Amniotic stem cell (primary cell): ENCODE data around the gene KRT2.

Source experiments
- DNase-seq: peaks from one replicate; lab custom pipeline; 2025; lab: John Stamatoyannopoulos, UW

KRT2 gene

DNA sequence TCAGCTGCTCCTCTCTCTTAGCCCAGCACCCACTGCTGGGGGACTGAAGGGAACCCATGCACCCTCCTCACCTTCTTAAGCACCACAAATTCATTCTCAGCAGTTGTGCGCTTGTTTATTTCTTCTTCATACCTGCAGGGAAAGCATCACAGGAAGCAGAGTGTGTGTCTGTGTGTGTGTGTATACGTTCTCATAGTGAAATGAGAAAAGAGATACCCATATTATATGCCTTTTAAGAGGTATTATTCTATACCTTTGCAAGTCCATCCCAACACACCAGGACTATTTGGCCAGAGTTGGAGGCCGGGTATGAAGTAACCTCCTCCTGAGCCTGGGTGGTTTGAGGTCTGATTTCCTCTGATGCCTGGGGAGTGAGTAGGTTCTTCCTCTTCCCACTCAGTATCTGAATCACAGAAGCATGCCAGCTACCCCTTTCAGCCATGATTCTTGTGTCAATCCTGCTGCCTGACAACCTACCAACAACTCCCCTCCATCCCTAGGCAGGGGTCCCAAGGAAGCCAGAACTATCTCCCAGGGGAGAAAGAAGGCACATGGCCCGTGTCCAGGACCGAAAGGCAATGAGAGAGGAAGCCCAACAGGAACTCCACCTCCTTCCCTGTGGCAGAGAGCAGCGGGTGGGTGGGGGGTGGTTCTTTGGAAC is 36.7 kb downstream of the KRT2 start:
- no peak for DNase-seq

DNA sequence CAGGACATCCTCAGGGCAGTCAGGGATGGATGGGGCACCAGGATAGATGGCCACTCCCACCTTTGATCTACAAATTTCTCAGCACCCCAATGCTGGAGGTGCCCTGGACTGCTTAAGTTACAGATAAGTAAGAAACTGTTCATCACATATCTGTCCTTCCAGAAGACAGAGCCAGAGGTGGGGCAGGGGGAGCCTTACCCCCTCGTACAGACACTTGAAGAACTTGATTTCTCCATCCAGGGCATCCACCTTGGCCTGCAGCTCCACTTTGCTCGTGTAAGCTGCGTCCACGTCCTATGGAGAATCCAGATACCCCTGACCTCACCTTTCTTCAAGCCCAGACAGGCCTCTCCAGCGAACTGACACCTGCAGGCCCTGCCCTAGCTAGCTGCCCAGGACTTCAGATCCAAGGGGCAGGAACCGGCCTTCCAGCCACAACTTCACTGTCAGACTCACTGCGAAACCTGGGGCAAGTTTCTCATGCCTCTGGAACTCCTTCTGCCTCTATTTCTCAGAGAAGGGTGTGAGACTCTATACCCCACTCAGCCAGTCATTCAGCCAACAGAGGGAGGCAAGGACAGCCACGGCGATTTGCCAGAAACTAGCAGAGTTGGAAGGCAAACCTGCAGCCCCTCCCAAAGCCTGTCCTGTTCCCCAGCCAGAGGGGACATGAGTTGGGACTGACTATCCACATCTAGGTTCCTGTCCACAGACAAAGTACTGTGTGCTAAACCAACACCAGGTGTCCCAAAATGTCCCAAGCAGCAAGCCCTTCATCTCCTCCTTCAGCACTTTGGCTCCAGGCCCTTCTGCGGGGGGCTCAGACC is 37.4 kb downstream of the KRT2 start:
- no peak for DNase-seq

DNA sequence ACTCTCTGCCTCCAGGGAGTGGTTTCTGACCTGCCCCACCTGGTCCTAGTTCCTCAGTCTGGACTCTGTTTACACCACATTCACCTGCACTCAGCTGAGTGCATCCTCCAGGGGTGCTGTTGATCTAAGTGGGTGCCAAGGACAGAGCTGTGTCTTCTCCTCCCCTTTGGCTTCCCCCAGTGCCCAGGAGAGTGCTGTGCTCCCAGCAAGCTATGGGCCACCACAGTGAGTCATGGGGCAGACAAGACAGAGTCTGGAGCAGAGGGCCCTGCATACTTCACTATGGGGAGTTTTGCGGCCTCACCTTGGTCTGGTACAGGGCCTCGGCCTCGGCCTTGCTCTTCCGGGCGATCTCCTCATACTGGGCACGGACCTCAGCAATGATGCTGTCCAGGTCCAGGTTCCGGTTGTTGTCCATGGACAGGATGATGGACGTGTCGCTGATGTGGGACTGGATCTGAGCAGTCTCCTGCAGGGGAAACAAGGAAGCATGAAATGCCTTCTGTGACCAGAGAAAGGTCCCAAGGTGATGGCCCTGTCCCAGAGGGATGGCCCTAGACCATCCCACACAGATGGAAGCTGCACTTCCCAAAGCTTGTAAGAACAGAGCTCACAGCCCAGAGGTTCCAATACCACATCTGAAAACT is 38.5 kb downstream of the KRT2 start:
- no peak for DNase-seq

DNA sequence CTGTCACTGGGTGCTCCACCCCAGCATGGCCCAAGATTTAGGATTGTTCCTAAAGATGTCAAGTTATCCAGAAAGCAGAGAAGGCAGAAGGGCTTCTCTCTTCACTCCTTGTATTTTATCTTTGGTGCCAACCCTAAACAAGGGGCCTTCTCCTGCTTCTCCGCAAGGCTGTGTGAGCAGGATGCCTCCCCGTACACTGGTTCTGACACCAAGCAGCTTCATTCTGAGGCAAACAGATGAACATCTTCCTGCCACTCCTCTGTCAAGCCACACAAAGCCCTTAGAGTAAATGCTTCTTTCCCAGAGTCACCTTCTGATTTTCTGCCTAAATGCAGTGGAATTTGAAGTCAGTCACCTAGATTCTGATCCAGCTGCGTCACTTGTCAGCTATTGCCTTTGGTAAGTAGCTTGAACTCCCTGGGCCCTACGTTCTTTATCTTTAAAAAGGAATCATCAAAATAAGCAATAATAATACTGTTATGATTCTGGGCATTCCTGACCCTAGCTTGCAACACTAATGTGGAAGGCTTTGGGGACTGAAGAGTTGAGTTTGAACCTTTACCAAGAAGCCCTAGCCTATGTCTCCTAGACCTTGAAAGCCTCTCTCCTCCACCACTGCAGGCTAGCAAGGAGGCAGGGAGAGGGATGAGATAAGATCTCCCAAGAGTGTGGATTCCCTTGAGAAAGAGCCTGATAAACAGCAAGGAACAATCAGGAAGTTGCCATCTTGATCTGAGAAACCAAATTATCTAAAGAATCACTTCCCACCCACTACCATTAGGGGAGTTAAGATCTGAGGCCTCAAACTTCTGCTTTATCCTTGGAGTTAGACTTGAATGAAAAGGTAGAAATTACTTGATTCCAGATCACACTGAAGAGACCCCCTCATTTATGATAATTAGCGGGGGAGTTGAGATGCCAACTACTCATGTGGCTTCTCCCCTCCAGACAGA is 39.3 kb downstream of the KRT2 start:
- DNase-seq: no peak

DNA sequence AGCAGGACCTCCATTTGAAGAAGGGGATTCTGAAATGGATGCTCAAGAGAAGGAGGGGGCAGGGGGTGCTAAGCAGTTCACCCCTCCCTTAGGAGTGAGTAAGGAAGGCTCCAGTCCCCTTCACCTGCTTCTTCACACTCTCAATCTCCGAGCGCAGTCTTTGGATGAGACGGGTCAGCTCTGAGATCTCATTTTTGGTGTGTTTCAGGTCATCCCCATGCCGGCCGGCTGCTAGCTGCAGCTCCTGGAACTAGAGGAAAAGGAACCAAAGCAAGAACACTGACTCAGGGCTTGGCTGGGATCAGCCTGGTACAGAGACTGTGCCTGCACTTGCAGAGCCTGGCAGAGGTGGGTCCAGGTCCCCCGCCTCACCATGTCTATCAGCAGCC is 40.9 kb downstream of the KRT2 start:
- DNase-seq: no peak

DNA sequence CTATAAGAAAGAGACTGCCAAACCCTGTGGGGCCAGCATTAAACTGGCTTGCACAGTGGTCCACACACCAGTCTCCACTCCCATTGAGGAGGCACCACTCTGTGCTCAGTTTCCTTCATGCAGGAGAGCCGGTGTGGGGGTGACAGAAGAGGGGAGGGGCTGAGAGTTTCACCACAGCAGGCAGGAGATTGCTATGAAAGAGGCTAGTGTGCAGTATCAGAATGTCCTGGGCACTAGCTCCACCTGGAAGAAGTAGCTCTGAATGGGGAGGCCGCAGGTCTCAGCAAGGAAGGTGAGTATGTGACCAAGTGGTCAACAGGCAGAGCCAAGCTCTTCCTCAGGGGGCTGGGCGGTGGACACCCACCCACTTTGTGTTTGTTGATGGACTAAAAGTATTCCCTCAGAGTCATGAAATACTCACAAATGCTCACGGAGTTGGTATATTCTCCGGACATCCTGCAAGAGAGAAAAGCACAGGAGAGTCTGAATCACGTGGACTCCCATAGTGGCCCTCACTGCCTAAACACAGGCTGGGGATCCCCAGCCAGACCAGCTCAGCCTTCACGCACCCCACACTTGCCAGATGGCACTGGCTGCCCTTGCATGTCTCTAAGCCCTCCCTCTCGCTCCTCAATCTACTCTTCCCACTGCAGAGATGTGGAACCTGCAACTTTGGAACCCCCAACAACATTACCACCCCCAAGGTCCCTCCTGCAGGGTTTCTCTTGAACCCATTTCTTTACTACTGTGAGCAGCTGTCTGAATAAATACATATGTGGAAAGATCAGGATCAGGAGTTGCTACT is 43.0 kb downstream of the KRT2 start:
- no peak for DNase-seq

DNA sequence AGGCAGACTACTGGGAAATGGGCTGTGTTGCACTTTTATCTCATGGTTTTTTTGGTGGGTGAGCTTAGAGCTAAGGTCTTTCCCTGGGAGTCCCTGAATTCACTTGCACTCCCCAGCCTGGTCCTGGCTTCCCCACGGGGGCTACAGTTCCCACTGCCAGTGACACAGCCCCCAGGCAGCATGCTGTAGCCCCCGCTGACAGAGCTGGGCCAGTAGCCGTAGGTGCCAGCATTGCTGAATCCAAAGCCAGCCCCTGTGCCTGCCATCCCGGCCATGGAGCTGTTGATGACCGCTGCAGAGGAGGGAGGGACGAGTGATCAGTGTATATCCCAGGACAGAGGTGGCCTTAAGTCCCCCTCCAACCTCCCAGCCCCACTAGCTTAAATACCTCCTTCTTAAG is 43.9 kb downstream of the KRT2 start:
- DNase-seq: no peak

DNA sequence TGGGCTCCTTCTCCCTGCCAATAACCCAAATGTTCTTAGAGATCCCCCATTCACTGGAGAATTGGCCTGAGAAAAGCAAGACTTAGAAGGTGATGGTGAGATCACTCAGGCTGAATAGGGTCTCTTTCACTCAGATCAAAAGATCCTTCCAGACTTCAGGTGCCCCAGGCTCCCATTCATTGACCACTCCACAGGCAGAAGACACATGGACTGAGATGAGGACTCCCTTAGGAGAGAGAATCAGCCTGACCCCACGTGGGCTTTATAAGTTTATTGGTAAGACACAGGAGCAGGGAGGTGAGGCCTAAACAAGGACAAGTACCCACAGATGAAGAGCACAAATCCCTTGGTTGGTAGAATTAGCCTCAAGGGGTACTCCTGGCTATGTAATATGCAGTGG is 44.7 kb downstream of the KRT2 start:
- DNase-seq: no peak

DNA sequence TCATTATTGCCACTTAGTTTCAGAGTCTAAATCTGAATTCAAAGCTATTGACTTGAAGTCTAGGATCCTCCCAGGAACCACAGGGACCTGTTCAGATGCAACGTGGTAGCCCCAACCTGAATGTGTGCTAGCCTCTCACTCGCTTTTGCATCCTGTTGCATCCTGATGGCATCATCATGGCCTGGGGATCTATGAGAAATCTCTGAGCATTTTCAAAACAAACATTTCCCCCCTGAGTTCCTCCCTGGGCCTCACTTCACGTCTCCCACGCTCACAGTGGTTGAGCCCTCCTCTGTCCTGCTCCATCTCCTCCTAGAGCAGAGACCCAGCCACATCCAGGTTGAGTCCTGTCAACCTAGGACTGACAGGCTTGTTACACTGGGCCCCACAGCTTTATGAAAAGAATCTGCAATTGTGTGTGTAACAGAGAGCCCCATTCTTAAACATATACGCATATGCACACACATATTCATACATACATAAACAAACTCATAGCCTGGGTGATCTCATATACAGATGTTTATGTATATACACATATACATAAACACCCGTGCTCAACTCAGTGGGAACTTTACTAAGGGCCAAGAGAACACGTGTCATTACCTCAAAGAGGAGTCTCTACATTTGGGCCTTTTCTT is 45.3 kb downstream of the KRT2 start:
- DNase-seq: no peak

DNA sequence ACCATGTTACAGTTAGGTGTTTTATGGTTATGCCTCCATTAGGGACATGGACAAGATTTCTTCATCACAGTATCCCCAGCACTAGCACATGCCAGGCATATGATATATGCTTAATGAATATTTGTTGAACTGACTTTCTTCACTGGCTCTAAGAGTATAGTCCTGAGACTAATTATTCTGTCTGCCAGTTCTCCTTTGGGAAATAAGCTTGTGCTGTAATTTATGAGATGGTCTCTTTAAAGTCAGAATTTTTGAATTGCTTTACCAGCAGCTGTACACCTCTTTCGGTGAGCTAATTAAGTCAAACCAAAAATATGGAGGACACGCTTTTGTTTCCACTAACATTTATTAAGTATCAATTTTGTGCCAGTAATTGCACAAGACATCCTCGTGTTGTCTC is 45.9 kb downstream of the KRT2 start:
- DNase-seq: no peak

DNA sequence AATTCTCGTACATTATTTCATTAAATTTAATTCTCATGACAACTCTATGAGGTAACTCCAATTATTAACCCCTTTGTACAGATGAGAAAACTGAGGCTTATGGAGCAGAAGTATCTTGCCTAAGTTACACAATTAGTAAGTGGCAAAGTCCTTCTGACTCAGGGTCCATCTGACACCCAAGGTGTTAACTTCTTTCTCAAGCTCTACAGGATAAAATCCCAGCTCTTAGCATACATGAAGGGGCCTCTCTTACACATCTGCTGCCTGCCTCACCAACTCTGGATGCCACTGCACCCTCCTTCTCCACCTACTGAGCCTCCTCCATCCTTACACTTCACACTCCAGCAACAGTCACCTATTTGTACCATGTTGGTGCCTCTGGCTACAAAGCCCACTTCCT is 46.5 kb downstream of the KRT2 start:
- DNase-seq: no peak

DNA sequence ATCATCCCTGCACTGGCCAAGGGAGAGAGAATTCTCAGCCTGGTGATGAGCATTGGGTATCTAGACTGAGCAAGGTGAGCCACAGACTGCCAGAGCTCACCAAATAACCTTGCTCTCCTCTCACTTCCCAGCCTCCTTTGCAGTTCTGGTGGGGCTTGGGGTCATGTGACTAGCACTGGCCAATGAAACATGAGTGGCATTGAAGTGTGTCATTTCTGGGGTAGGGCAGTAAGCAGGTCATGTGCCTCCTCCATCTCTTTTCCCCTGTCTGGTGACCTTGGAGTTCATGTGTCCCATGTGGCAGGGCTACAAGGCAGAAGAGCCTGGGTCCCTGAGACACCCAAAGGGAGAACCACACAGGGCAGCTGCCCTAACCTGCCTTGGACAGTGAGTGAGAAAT is 47.2 kb downstream of the KRT2 start:
- DNase-seq: no peak

DNA sequence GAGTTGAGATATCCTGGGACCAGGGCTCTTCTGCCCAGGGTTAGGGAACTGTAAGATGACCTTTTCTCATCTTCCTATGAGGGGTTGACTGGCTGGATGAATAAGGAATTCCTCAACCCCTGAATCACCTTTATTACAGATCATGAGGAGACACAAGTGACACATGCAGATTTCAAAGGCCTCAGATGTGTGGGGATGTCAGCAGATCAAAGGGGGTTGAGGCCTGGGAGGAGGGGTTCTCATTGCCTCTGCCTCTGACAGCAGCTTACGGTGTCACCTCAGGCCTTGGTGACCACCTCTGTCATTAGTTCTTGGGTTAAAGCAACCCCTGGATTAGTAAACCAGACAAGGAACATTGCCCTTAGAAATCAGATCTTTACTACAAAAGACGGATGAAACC is 48.7 kb downstream of the KRT2 start:
- DNase-seq: no peak

DNA sequence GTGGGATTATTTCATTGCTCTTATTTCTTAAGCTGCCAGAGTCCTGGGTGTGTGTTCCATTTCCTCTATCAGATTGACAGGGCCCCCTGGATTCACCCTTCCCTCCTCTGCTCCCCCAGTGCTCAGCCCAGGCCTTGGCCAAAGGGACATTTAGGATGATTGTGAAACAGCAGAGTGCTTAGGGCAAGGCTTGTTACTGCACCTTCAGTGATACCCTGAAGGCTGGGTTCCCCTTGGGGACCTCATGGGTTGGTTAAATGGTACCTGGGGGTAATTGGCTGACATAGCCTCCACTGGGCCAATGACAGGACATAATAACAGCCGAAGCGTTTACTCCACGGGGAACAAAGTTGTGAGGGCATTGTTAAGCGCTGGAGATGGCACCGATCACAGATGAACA is 49.5 kb downstream of the KRT2 start:
- no peak for DNase-seq

DNA sequence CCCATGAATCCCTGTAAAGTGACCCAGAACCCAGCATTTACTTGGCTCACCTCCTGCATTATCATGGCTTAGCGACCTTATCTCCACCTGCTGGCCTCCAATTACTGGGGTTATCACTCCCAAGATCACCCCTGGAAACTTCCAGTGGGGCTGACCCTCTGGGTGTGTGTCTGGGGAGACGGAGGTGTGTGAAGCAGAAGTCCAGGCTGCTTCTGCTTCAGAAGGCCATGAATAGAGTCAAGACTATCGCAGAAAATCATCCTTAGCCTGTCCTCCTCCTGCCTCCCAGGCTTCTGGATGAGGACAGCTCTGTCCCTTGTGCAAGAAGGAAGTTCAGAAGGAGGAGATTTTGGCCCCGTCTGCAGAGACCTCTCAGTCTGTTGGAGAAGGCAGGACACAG is 50.3 kb downstream of the KRT2 start:
- DNase-seq: no peak

DNA sequence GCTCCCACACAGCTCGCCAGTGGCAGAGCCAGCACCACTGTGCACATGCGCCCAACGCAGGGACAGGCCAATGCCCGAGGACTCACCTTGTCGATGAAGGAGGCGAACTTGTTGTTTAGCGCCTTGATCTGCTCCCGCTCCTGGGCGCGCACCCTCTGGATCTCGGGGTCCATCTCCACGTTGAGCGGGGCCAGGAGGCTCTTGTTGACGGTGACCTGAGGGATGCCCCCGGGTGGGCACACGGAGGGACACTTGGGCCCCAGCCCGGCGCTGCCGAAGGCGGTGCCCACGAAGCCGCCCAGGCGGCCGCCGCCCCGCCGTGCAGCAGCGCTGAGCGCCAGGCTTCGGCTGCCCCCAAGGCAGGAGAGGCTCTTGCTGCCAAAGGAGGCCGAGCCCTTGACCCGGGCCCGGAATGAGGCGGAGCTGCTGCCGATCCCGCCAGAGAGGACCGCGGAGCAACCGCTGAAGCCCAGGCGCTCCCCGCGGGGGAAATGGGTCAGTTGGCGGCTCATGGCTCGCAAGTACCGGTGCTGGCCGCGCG is 51.0 kb downstream of the KRT2 start, which contains the start of gene KRT72:
TSS of gene KRT72 (minus strand) at position 523 of the 541 bp plus-strand sequence. CDS start at position 512, 11 bp downstream.
- no peak for DNase-seq

DNA sequence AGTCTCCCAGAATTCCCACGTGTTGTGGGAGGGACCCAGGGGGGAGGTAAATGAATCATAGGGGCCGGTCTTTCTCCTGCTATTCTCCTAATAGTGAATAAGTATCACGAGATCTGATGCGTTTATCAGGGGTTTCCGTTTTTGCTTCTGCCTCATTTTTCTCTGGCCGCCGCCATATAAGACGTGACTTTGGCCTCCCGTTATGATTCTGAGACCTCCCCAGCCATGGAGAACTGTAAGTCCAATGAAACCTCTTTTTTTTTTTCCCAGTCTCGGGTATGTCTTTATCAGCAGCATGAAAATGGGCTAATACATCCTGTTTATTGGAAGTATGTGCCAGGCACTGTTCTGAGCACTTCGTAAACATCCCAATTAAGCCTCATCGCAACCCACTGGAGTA is 51.5 kb downstream of the KRT2 start:
- no peak for DNase-seq

DNA sequence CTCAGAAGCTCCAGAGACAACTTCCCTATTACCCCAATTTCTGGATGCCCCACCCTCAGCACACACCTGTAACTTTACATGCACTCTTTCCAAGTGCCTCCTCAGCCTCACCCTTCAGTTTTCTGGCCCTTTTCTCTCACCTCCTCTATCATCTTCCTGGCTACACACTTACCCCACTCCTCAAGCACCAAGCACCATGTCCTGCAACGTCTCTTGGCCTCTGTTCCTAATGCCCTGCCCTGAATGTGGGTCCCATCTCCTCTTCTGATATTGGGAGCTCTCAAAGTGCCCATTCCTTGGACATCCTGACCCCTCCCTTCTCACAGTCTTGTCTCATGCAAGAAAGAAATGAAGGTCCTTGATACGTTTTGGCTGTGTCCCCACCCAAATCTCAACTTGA is 51.9 kb downstream of the KRT2 start:
- DNase-seq: no peak

DNA sequence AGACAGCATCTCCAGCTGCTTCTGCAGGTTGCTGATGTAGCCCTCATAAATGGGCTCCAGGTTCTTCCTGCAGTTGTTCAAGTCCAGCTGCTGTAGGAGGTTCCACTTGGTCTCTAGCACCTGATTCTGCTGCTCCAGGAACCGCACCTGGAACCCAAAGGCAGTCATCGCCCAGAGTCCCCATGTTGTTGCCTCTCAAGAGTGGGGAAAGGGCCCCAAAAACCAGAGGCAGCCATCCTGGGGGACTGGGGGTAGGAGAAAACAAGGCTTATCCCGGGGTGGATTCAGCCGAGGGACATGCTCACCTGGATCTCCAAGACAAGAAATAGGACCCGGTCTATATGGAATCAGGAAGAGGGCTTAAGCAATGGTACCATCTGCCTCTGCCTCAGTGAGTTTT is 53.0 kb downstream of the KRT2 start:
- no peak for DNase-seq
